Mesenteric fat pad (tissue), 1 donor: ENCODE data around the gene EXT2. TPM values are rescaled to one million over a fixed set of nuclear protein-coding genes. Genes with fewer than 3 reads are reported as not detected.
A peak's percentile ranks its signal among the peaks of the same experiment; 100 is the strongest.

ENCODE experiments used
- DNase-seq: peaks from one replicate; pipeline ENCODE4 v3.0.0-alpha.2; 2020; ENCODE audit warnings: low spot score
- long read RNA-seq: library from polyadenylated mRNA; unstranded; transcript quantifications from one replicate; pipeline ENCODE4 v2.0.0, GENCODE V29; 2020
- total RNA-seq: library from RNA; stranded (reverse); fragmentation: NEBNext Ultra II Directional; extraction: Animal tissue kit (Norgen Biotek cat#: 25700); gene quantifications from one replicate; pipeline ENCODE4 v1.2.1, GENCODE V29; 2021
- donor health status: DM: yes; HTN: yes; CAD: no.

EXT2 gene
- total RNA-seq: 54.3 TPM
- long read RNA-seq, transcript EXT2-210 (14 exons, 3,136 nt): major isoform, 92 of 113 reads
- long read RNA-seq, partial matches to known transcripts: 12 of 113 reads
- long read RNA-seq, other reads (novel, unspliced or antisense): 9 of 113 reads

DNA sequence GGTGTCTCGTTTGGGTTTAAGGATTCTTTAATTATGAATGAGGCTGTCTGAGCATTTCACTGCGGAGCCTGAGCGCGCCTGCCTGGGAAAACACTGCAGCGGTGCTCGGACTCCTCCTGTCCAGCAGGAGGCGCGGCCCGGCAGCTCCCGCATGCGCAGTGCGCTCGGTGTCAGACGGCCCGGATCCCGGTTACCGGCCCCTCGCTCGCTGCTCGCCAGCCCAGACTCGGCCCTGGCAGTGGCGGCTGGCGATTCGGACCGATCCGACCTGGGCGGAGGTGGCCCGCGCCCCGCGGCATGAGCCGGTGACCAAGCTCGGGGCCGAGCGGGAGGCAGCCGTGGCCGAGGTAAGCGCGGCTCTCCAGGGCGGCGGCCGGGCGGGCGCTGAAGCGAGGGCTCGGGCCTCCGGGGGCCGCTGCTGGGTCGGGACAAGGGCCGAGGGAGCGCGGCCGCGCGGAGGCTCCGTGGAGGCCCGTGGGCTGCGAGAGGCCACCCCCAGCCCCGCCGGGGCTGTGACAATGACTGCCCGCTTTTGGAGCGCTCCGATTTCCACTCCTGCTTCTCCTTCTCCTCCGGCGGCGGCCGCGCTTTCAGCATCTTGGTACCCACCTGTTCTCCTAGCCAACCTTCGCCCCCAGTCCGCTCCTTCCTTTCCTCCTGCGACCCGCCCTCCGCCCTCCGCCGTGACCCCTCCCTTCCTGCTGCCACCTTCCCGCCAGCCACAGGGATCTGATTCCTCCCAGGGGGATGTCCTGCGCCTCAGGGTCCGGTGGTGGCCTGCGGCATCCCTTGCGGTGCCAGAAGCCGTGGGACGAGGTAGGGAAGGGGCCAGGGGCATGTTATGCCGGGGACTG, at the start of gene EXT2:
EXT2 (plus strand) TSS at position 173 of the 854 bp plus-strand sequence. CDS start 12,035 bp downstream, outside the sequence.
- DNase-seq: peak; percentile 98

DNA sequence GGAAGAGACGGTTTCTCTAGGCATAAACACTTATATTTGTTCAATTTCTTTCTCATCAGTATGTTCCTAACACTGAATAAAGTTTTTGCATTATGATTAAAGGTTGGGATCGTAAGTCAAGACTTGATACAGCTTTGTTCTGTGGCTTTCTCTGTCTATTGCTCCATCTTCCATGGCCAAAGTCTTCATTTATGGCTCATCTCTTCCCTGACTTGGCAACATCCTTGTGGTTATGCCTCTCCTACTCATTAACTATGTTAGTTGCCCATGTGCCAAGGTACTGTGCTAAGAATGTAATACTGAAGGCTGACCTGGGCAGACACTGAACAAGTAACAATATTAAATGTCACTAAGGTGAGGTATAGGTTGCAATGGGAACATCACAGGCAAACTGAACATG, 49.3 kb upstream of the EXT2 start:
- no peak for DNase-seq

DNA sequence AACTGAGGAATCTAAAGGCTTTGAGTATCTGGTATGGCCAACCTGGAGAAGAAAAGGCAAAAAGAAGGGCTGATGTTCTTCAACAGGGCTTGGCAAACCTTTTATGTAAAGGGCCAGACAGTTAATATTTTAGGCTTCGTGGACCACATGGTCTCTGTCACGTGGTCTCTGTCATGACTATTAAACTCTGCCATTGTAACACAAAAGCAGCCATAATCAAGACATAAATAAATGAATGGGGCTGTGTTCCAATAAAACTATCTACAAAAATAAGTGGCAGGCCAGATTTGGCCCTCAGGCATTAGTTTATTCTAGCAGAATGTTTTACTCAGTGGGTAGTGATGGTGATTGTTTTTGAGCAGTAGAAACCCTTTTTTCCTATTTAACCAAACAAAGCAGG, 48.2 kb upstream of the EXT2 start:
- DNase-seq: no peak

DNA sequence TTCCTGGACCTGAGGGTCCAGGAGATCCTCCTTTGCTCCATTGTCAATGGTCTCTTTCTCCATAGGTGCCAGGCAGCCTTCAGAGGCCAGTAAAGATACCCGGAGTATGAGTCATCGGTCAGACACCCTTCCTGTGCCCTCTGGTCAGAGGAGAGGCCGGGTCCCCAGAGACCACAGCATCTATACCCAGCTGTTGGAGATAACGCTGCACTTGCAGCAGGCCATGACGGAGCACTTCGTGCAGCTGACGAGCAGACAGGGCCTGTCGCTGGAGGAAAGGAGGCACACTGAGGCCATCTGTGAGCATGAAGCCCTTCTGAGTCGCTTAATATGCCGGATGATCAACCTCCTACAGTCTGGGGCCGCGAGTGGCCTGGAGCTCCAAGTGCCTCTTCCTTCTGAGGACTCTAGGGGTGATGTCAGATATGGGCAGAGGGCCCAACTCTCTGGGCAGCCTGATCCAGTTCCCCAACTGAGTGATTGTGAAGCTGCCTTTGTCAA, 47.5 kb upstream of the EXT2 start, which contains the start of gene ACCSL:
ACCSL (plus strand) TSS at position 51 of the 501 bp plus-strand sequence; CDS start at position 107, 56 bp downstream.
- DNase-seq: no peak

DNA sequence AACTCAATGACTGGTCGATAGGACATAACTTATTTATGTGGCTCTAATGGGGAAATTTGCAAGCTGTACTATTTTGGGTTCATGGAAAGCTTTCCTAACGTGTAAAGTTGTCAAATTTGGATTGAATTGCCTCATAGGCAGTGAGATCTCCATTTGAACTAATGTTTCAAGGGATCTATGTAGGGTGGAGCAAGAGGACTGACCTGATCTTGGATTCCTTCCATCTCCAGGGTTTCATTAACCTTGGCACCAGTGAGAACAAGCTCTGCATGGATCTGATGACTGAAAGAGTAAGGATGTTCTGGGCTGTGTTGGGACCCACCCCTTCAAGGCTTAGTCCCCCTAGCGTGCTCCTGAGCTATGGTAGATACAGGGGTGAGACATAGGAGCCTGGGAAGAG, 45.6 kb upstream of the EXT2 start:
- DNase-seq: no peak

DNA sequence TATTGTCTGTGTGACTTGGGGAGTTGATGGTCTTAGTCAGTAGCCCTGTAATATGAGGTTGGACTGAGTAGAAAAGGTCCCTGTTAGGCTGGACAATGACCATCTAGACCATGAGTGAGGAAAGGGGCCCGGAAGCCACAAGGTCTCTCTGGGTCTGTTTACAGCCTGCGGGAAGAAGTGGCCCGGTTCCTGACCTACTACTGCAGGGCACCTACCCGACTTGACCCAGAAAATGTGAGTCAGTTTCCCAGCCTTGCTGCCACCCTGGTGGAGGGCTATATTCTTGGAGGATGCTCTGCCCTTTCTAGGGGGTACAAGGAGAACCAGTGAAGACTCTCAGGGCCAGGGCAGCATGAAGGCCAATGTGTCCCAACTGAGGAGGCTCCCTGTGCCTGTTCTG, 44.3 kb upstream of the EXT2 start:
- DNase-seq: no peak

DNA sequence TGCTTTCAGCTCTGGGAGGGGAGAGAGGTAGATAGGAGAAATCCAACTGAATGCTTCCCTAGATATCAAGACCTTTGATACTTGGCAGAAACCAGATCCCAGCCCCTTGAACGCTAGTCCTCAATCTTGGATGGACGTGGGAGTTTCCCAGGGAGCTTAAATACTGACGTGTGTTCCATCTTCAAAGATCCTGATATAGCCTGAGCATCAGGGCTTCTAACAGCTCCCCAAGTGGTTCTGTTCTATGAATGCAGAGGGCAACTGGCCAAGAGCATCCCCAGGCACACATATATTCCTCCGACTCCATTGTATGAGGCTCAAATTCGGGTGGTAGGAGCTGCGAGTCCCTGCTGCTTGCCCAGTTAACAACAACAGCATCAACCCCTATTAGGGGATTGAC, 38.1 kb upstream of the EXT2 start:
- no peak for DNase-seq

DNA sequence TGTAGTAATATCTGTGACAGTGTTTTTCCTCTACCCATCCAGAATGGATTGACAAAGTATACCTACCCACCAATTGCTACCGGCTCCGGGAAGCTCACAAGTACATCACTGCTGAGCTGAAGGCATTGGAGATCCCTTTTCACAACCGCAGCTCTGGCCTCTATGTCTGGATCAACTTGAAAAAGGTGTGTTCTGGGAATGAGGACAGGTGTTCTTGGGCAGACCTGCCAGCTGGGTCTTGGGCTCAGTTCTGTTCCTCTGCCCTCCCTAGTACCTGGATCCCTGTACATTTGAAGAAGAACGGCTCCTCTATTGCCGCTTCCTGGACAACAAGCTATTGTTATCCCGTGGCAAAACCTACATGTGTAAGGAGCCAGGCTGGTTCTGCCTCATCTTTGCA, 37.2 kb upstream of the EXT2 start:
- DNase-seq: no peak

DNA sequence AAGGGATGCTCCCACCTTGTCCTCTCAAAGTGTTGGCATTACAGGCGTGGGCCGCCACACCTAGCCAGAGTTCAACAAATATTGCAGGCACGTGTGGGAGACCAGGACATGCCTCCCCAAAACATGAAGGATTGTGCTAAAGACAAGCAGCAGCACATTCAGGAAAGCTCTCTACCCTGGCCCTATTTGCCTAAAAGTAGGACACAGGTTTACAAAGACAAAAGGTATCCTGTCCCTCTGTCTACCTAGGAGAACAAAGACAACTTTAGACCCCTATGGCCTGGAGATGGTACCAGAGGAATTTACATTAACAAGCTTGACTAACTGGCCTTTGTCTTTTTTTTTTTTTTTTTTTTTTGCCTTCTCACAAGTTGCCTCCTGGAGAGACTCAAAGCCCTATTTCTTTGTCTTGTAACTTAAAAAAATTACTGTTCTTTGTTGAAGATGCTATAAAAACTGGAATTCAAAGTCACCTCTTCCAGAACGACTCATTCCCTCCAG, 30.3 kb upstream of the EXT2 start:
- no peak for DNase-seq

DNA sequence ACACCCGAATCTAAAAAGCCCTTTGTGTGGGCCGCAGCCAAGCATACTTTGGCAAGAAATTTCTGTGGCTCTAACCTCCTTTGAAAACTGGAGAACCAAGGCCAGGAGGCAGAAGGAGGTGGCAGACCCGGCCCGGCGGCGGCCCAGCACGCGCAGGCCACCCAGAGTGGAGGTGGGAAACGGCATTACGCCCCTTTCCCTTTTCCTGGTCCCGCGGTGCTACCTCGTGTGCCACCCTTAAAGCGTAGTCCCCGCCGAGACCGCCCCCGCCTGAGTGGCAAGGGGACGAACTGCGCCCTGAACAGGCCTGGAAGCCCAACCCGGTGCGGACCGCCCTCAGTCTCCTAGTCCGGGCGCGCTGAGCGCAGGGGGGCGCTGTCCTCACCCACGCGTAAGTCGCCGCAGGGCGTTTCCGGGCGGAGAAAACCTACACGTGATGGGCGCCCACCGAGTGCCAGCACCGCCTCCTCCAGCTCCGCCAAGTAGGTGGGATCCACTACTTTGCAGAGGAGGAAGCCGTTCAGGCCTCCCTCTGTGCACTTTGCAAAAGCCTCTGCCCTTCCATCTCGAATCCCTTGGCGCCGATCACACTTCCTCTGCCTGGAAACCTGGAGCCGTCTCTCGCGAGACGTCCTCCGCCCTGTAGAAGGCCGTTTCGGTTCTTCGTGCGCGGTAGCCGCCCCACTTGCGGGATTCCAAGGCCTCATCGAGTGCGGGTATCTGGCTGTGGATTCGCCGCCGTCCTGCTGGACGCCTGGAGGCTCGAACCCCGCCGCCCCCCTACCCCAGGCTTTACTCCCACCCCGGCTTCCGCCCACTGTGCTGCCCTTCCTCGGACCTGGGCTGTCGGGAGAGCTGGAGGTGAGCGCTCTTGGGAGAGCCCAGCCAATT, 29.4 kb upstream of the EXT2 start, which contains the start of gene ACCS:
ACCS (plus strand) TSS at position 430 of the 891 bp plus-strand sequence. CDS start 1,358 bp downstream, outside the sequence.
- peak; percentile 98 for DNase-seq

DNA sequence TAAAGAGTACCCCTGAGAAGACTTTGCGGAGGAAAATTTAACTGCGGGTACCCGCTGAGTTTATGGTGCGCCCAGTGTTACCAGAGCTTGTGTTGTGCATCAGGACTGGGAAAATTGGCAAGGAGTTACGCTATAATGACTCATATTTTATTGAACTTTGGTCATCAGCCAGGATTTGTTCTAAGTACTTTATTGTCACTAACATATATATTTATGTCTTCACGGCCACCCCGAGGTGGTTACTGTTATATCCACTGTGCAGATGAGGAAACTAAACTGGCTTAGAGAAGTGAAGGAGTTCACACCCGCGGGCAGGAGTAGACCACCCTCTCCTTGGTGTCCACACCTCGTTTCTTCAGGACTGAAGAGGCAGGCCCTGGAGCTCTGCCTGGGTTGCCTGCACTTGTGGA, 28.7 kb upstream of the EXT2 start:
- no peak for DNase-seq

DNA sequence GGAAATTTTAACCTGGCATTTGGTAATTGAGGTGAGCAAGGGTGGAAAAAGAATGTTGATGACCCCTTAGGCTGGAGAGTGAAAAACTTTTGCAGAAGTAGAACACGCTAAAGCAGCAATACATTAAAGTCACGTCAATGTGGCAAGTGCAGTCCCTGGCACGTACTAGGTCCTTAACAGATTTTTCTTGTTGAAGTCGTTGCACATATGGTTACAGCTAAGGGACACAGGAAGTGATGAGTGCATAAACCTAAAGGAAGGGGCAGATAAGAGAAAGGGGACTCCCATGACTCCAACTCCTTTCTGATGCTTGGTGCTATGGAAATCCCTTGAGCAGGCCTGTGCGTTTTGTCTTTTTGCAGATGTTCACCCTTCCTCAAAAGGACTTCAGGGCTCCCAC, 28.2 kb upstream of the EXT2 start:
- DNase-seq: no peak

DNA sequence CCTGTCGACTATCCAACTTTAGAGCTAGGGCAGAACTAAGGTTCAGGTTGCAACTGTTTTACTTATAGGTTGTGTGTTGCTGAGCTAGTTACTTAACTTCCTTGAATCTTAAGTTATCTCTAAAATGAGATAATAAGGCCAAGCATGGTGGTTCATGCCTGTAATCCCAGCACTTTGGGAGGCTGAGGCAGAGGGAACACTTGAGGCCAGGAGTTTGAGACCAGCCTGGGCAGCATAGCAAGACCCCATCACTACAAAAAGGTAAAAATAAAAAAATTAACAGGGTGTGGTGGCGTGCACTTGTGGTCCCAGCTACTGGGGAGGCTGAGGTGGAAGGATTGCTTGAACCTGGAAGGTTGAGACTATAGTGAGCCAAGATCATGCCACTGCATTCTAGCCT, 27.3 kb upstream of the EXT2 start:
- no peak for DNase-seq

DNA sequence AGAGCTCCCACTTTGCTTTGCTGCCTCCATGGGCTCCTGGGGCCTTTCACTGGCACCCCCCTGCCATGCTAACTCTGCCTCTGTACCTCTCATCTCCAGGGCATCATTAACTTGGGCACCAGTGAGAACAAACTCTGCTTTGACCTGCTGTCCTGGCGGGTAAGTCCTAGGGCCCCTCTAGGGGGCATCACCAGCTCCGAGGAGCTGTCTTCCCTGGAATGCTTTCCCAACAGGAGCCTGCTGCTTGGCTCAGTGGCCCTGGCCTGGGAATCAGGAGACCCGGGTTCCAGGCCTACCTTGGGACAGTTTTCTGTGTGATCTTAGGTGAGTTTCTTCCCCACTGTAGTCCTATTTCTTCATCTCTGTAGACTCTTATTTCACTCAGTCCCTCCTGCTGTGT, 24.3 kb upstream of the EXT2 start:
- DNase-seq: no peak

DNA sequence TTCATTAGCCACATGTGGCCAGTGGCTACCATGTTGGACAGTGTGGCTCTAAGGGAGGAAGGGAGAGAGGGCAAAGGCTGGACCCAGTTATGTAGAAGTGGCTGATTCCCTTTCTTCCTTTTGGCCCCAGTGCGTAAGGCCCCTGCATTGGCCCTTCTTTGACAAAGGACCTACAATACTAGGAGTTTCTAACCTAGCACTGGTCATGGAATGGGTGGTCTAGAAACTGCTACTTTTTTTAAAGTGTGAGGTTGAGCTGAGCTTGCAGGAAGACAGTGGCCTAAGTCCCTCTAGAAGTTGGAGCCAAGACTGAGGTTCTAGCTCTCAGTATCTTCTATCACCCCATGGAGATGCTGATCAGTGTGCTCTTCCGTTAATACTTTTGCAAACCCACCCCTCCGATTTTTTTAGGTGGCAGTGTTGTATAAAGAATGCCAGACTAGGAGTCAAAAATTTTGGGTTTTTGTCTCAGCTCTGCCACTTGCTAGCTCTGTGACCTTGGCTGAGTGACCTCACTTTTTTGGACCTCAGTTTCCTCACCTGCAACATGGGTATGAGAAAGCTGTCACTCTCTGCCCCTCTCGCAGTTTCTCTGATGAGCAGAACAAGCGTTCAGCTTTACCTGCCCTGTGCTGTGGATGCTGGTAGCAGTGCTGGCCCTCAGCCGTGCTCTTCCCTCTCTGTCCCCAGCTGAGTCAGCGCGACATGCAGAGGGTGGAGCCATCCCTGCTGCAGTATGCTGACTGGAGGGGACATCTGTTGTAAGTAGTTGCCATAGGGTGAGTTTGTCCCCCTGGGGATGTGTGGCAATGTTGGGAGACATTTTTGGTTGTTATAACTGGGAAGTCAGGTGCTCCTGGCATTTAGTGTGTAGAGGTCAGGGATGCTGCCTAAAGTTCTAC, 22.5 kb upstream of the EXT2 start:
- DNase-seq: no peak

DNA sequence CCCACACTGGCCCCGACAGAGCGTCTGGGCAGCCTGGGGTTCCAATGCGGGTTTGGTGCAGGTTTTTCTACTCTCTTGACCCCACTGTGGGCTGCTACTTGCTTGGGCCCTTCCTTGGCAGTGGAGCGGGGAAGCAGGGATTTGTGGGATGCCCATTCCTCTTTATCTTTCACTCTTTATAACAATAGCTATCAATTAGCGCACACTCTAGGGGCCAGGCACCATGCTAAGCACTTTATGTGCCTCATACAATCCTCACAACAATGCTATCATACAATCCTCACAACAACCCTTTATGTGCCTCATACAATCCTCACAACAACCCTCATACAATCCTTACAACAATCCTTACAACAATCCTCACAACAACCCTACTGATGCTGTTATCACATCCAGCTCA, 16.7 kb upstream of the EXT2 start:
- DNase-seq: no peak

DNA sequence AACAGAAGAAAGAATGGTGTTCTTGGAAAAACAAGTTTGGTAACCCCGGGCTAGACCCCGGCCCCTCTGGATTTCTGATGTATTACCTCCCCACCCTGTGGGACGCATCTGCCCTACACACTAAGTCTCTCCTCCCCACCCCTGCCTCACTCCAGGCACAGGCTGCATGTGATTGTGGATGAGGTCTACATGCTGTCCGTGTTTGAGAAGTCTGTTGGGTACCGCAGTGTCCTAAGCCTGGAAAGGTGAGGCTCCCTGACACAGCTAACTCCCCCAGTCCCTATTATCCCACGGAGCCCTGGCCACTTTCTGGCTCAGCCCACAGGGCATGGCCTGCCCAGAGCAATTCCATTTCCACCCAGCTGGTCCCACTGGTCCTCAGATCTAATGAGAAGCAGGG, 16.1 kb upstream of the EXT2 start:
- DNase-seq: no peak

DNA sequence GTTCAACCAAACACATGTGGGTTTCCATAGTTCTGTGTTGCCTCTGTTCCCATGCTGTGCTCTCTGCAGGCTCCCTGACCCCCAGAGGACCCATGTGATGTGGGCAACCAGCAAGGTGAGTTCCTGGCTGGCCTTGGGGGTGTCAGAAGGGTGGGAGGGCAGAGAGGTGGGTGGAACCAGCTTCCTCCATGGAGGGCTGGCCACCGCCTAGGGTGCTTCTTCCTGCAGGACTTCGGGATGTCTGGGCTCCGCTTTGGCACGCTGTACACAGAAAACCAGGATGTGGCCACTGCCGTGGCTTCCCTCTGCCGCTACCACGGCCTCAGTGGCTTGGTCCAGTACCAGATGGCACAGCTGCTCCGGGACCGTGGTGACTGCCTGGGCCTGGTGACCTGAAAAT, 14.5 kb upstream of the EXT2 start:
- no peak for DNase-seq

DNA sequence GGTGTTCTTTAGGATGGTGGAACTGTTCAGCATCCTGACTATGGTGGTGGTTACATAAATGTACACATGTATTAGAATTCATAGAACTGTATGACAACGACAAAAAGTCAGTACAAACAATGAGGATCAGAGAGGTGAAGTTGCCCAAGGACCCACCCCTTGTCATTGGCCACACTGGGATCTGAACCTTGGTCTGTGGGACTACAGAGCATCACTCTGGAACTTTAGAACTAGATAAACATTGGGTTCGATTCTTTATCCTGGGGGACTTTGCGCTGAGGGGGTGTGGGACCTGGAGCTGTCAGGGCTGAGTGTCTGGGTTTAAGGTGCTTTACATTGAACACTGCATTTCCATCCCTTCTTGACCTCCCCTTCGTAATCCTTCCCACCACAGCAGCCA, 12.8 kb upstream of the EXT2 start:
- DNase-seq: no peak

DNA sequence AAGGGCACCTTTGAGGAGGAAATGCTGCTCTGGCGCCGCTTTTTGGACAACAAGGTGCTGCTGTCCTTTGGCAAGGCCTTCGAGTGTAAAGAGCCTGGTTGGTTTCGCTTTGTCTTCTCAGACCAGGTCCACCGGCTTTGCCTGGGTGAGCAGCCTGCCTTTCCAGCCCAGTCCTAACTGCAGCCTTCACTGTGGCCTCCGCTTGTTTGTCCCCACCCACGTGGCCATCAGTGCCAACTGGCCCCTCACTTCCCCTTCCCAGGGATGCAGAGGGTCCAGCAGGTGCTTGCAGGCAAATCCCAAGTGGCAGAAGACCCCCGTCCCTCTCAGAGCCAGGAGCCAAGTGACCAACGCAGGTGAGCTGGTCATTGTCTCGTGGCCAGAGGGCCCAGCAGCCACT, 12.0 kb upstream of the EXT2 start:
- DNase-seq: no peak
